MM.1S (cell line): ENCODE measurements around the gene IFIT5.

Source experiments
- CTCF ChIP-seq: fragments of 300-600 bp; sonication (generic); IDR thresholded peaks from 2 replicates; pipeline ENCODE4 v1.5.1; 2016; ENCODE audit warnings: antibody characterized with exemption, low read length, mixed read lengths
- EZH2 ChIP-seq: fragments of 300-600 bp; sonication (generic); optimal IDR thresholded peaks from 2 replicates; pipeline ENCODE3; 2017; ENCODE audit warnings: low read depth, mild to moderate bottlenecking, antibody characterized with exemption, low read length, mixed read lengths
- EZH2phosphoT487 ChIP-seq: fragments of 300-600 bp; sonication (generic); IDR thresholded peaks from 2 replicates; pipeline ENCODE4 v1.6.1; 2018; ENCODE audit warnings: antibody characterized with exemption, low read length

- no peak for TF ChIP-seq CTCF
- TF ChIP-seq EZH2phosphoT487: no peak
- TF ChIP-seq EZH2: no peak
Observed at GRCh38 chr10:89399956-89400355, 14.4 kb upstream of the IFIT5 start.
